GM18867 (cell line): ENCODE results near the gene CATSPER3.

Experiments used
- ATAC-seq: cut with Tn5 transposase; IDR thresholded peaks from one replicate; pipeline ENCODE4 v1.9.1; 2021; ENCODE audit warnings: mild to moderate bottlenecking, moderate library complexity; ENCODE audit not compliant: unreplicated experiment

Gene CATSPER3

GRCh38 chr5:135039271-135040033 is 71.7 kb downstream of the CATSPER3 start:
- no peak for ATAC-seq

GRCh38 chr5:135040034-135040332 is 72.3 kb downstream of the CATSPER3 start:
- no peak for ATAC-seq

DNA sequence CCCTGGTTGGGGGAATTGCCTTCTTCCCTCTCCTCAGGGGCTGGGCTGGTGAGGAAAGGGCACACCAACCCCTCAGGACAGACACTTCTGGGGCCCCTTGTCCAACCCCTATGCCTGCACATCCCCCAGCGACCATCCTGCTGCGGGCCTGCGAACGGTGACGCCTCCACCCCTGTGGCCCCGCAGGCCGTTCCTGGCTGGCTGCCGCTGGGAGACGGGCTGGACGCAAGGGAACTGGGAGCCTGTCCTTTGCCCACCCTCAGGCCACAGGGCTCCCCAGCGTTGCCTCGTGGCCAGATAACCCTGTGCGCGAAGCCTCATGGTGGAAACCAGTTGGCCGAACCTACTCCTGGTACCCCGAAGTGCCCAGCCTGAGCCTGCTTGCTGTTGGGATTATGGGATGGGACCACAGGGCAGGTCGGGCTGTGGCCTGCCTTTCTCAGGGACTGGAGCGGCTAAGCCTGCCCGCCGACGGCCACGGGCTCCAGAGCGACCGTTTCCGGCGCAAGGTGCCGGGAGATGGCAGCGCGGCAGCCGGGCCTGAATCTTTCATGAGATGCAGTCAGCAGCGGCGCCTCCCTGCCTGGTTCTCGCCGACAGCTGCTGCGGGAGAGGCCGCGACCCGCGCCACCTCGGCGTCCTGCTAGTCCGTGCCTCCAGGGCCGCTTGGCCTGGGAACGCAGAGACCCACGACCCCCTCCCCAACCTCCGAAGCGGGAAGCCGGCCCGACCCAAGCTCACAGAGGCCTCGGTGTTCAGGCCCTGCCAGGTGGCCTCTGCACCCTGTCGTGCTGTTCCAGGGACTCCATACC is 72.8 kb downstream of the CATSPER3 start:
- no peak for ATAC-seq

GRCh38 chr5:135041145-135041587 is 73.5 kb downstream of the CATSPER3 start:
- ATAC-seq: no peak

DNA sequence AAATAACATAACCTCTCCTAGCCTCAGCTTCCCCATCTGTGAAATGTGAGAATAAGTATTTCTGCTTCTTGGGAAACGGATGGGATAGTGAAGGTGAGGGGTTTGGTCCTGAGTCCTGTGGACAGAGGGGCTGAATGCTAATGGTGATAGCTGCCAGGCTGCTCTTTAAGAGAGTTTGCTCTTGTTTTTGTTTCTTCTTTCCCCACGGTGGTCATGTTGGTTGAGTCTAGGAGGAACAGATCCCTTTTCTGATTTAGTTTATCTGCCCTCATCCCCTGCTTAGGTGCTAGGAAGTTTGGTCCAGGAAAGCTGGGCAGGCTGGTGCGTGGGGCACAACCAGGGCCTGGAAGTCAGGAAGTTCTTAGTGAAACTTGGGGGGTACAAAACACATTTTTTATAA is 74.0 kb downstream of the CATSPER3 start:
- ATAC-seq: no peak

DNA sequence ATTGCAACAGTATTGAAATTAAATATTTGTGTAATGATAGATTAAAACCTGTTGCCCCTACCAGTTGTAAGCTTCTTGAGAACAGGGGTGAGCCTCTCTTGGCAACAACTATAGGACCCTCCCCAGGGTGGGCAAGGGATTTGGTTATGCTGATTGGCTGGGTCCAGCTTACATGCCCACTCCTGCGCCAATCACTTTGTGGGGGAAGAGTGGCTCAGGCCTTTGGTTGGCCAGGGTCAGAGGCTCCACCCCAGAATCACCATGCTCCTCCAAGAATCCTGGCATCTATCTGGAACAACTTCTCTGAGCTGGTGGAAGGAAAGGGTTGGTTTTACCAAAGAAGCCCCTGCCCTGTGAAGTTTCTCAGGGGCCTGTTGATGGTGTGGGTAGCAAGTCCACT is 74.9 kb downstream of the CATSPER3 start:
- ATAC-seq: no peak

DNA sequence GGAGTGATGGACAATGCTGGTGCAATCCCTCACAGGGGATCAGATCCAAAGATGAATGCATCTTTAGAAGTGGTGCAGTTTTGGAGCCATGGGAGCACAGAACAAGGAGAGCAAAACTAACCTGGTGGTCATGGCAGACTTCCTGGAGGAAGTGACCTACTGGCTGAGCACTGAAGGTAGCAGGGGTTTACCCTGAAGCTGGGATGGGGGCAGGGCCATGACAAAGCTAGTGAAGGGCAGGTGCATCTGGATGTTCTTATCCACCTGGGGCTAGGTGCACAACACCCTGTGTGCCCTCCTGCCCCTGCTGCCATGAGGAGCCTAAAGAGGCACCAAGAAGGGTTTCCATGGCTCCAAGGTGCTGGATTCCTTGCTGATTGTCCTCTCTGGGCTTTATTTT is 77.8 kb downstream of the CATSPER3 start:
- ATAC-seq: no peak

DNA sequence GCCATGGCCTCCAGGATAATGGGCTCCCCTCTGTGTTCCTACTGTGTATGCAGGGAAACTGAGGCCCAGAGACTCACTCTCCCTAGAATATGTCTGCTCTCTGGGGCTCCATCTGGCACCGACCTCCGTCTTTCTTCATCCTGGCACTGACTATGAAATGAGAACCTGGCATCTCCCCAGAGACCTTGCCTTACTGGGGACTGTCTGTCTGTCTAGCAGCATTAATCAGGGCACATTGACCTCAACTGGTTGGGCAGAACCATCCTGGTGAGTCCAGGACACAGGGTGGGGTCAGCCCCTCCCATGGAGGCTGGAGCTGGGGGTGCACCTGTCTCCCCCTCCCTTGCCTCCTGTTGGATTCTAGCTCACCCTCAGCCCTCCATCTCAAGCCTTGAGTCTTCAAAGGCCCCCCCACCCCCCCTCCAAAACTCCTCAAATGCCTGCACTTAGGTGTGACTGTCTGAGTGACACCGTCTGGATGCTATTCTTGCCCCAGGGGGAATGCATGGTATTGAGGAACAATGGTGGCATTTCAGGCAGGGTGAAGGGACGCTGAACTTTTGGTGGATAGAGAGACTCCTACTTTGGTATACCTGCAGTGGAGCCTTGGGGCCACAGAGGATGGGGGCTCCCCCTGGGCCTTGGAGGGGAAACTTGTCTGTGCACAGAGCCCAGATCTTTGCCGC is 79.1 kb downstream of the CATSPER3 start:
- ATAC-seq: no peak

DNA sequence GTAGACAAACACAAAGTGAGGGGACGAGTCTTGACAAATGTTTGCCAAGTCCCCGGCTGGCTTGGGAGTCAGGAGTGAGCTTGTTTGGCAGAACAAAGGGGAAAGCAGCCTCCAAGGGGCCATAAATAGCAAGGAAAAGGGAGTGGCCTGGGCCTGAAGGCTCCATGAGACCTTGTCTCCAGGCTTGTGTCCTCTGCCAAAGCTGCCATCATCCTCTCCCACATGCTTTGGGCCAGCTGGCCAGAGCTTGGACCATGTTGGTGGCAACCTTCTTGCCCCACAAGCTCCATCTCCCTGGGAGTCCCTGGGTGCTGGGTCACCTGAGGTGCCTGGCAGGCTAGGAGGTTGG is 79.6 kb downstream of the CATSPER3 start:
- no peak for ATAC-seq

DNA sequence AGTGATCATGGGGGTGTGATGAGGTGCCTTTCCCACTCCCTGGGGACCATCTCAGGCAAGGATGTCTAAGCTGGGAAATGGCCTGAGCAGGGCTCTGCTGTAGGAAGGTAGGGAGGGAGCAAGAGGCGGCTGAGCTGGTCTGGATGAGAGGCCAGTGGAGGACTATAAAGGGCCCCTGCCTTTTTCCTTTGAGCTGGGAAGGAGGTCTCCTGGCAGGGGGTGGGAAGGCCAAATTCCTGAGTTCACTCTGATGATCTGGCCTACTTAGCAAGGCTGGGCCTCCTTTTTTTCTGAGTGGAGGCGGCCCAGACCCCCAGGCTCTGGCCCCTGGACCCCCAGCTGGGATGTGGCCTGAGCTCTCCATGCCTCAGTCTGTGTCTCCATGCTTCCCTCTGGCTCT is 80.6 kb downstream of the CATSPER3 start:
- ATAC-seq: no peak

GRCh38 chr5:135048930-135049329 is 81.2 kb downstream of the CATSPER3 start:
- ATAC-seq: no peak

- no peak for ATAC-seq
Measured at GRCh38 chr5:135050244-135050767, 82.6 kb downstream of the CATSPER3 start.

- no peak for ATAC-seq
Measured at GRCh38 chr5:135051399-135051798, 83.7 kb downstream of the CATSPER3 start.

- ATAC-seq: no peak
Measured at GRCh38 chr5:135051872-135052271, 84.2 kb downstream of the CATSPER3 start.

- no peak for ATAC-seq
Measured at GRCh38 chr5:135052511-135053145, 84.9 kb downstream of the CATSPER3 start.

DNA sequence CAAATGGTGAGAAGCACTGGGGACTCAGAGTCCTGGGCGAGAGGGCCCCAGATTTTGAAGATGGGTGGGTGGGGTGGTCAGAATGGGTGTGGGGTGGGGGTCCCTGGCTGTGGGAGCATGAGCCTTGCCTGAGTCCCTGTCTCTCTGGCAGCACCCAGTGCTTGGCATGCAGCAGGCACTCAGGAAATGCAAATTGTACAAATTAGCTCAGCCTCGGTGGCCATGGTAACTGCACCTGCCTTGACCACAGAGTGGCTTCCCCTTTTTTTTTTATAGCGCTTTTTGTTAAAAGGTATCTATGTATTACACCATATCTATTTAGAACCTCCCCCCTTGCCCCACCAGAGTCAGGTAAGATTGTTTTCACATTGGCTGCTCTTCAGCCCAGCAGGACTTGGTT is 85.6 kb downstream of the CATSPER3 start:
- ATAC-seq: peak; percentile 99

- no peak for ATAC-seq
Measured at GRCh38 chr5:135053989-135054388, 86.3 kb downstream of the CATSPER3 start.

GRCh38 chr5:135054546-135054945 is 86.8 kb downstream of the CATSPER3 start:
- no peak for ATAC-seq

GRCh38 chr5:135055396-135055795 is 87.7 kb downstream of the CATSPER3 start:
- no peak for ATAC-seq

- no peak for ATAC-seq
Measured at GRCh38 chr5:135056316-135057030, 88.8 kb downstream of the CATSPER3 start.

GRCh38 chr5:135057233-135057632 is 89.5 kb downstream of the CATSPER3 start:
- ATAC-seq: no peak
